GM19397 (cell line): ENCODE results near the gene ADORA1.

Experiments used
- ATAC-seq: cut with Tn5 transposase; IDR thresholded peaks from one replicate; pipeline ENCODE4 v1.9.1; 2021; ENCODE audit warnings: mild to moderate bottlenecking, moderate library complexity; ENCODE audit not compliant: unreplicated experiment

ADORA1 gene

DNA sequence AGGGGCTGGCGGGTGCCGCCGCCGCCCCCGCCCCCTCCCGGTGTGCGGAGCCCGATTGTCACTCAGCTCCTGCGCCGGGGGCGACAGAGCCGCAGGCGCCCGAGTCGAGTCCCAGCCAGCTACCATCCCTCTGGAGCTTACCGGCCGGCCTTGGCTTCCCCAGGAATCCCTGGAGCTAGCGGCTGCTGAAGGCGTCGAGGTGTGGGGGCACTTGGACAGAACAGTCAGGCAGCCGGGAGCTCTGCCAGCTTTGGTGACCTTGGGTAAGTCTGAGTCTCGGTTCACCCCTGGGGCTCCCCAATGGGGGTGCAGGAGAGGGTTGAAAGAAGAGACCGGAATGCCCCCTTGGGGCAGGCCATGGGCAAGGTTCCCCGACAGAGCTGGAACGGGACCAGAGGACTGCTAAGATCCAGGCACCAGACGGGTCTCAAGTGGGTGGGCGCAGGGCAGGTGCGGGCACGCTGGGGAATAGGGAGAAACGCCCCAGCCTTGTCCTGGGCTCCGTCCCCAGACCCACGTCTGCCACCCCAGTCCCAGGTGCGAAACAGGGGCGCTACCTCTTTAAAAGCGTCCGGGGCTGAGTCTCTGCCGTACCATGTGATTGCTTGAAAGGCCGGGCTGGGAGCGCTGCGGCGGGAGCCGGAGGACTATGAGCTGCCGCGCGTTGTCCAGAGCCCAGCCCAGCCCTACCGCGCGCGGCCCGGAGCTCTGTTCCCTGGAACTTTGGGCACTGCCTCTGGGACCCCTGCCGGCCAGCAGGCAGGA is at the start of gene ADORA1:
Gene ADORA1 (plus strand): TSS at position 61 of the 765 bp plus-strand sequence. CDS start 1,116 bp downstream, outside the sequence.
- no peak for ATAC-seq

DNA sequence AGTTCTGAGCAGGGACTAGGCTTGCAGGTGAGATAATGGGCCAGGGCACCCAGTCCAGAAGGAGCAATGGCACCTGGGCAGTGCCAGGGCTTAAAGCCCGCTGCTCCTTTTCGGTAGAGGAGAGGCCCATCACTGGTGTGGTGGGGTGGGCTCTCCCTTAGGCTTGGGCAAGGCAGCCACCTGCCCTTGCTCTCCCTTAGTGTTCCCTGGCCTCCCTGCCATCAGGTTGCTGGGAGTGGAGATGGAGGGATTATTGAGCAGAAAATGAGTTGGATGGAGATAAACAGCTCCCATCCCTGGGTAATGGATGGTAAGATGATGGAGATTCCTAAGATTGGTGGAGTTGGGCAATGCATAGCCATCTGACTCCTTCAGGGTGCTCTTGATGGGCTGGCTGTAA is 49.6 kb upstream of the ADORA1 start:
- no peak for ATAC-seq

DNA sequence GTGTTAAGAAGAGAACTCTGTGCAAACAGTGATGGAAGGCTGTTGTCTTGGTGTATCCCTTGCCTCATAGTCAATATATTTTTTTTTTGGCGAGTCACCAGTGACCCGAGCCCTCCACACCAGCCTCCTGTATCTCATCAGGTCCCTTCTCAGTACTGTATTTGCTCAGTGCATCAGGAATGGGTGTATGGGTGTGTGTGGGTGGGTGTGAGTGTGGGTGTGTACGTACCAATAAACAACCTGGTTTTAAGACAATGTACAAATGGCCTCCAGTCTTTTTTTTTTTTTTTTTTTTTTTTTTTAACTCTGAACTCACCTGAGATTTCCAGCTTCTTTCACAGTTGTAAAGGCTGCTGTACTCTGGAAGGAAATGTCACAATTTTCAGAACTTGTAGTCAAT is 49.0 kb upstream of the ADORA1 start:
- ATAC-seq = no peak

DNA sequence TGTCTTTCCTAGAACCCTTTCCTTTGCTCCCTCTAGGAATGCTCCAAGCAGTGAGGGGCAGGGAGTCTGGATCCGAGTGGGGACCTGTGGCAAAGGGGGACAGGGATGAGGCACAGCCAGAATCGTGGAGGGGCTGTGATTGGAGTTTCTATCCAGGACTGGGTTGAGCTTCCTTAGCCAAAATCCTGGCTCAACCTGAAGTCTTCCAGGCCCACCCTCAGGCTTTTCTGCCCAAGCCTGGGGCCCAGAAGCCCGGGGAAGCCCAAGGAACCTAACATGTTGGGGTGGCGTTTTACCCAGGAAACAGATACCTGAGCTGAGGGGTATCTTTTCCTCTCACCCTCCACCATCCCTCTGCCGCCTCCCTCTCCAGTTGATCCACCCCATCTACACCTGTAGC is 47.1 kb upstream of the ADORA1 start:
- ATAC-seq = no peak

DNA sequence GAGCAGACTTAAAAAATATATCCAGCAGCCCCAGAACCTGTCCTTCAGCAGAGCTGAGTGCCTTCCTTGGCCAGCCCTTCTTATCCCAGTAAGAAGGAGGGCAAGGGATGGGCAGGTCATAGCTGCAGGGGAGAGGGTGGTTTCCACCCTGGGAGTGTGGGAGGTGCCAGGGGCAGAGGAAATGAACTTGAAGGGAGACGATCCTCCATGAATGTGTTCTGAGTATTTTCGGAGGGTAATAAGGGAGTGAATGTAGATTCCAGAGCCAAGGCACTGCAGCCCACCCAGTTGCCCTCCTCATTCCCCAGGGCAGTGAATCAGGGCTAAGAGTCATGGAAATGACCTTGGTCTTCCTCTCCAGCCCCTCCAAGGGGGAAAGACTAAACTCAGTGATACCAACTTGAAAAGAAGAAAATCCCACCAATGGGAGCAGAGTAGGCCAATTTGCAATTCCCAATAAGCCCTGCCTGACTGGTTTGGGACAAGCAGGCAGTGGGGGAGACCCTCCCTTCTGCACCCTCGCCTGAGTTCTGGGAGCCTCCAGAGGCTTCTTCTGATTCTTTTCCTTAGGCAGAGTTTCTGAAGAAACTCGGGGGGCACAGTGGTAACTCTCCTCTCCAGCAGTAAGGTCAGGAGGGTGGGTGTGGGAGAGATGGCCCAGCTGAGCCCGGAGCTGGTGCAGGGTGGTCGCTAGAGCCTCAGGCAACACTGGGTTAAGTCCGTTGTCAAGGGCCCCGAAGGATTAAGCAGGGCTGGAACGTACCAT is 45.9 kb upstream of the ADORA1 start:
- no peak for ATAC-seq

DNA sequence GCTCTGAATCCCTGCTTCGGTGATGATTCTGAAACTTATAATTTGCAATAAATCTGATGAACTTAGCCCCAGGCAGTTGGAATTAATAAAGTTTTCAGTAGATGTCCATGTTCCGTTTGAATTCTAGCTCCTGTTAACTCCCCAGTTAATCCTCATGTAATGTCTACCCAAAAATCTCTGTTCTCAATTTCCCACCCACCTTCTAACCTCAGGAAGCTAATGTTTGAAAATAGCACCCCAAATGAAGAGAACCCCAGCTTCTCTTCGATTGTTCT is 45.4 kb upstream of the ADORA1 start:
- ATAC-seq = no peak

DNA sequence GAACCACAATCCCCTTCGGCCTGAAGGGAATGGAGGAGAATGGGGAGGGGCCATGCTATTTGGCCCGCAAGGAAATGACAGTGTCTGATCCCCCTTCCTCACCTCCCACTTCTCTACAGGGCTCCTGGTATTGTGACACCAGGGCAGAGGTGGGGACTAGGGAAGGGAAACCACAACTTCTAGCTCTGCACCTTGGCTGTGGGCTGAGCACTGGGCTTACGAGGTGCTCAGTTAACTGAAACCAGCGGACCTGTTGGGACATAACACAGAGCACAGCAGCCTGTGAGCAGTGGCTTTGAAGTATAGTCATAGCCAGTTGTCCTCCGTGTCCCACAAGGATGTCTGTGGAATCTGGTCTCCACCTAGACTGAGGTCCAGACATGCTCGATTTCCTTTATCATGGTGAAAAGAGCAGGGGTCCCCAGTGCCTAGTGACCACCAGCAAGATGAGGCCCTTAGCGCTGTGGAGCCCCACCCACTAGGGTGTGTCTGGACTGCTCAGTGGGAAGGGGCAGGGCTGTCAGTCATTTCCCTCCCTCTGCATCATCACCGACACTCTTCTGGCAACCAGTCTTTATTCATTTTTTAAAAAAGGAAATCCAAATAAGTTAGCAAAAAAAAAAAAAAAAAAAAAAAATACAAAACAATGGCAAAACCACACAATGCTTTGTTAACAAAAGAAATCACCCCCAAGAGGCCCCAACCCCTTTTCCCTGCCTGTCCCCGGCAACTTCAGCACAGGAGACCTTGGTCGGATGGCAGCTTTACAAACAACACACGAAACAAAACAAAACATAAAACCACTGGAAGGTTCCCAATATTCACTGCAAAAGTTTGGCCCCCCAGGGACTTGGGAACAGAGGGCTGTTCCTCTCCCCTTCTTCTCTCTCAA is 44.7 kb upstream of the ADORA1 start:
- ATAC-seq = no peak

DNA sequence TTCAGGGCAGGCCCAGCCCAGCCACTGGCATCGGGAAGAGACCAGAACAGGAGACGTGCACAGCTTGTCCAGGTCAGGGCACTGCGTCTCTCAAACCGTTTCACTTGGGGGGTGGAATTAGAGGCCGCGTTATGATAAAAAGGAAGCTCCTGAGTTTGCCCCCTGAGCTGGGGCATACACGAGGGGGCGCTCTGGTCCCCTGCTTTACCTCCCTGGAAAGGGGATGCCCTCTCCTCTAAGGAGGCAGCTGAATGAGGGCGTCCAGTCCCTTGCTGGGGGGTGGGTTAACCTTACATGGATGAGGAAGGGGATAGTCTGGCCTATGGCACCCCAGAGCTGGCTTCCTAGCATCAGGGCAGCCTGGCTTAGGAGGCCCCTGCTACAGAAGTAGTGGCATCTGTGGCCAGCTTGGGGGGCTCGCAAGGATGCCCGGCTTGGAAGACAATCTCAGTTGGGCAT is 44.0 kb upstream of the ADORA1 start:
- ATAC-seq = no peak

DNA sequence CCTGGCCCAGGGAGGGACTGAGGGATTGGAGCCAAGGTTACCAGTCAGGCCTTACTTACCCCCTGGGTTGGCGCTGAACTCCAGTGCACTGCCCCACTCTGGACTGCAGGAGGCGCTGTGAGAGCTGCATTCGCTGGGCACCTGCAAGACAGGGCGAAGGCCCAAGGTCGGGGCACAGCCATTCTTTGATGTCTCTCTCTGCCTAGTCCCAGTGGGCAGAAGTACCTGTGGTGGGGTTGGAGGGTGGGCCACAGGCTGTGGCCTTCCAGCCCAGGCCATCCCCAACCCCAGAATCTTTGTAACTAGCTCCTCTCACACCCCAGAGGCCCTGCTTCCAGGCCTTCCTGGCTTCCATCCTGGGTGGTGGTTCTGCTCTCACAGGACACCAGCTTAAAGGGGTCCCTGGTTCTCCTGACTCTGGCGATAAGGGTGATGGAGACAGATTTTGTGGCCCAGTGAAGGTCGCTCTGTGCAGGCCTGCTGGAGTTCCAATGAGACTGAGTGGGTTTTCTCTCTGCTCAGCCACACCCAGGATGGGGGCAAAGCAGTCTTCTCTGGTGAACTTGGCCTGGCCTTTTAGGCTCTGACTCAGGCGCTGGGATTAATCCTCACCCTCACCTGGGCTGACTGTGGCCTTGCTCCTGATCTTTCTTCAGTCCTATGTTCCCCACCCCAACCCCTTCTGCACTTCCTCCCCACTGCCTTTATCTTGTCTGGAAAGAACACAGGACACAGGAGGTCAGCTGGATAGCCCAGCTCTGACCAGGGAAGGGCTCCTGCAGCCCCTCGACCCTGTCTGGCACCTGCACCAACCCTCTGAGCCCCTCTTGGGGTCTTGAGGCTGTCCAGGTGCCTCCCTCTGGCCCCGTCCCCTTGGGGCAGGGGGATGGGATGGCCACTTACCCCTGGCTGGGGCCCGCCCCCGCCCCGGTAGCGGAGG is 42.7 kb upstream of the ADORA1 start:
- ATAC-seq = no peak

DNA sequence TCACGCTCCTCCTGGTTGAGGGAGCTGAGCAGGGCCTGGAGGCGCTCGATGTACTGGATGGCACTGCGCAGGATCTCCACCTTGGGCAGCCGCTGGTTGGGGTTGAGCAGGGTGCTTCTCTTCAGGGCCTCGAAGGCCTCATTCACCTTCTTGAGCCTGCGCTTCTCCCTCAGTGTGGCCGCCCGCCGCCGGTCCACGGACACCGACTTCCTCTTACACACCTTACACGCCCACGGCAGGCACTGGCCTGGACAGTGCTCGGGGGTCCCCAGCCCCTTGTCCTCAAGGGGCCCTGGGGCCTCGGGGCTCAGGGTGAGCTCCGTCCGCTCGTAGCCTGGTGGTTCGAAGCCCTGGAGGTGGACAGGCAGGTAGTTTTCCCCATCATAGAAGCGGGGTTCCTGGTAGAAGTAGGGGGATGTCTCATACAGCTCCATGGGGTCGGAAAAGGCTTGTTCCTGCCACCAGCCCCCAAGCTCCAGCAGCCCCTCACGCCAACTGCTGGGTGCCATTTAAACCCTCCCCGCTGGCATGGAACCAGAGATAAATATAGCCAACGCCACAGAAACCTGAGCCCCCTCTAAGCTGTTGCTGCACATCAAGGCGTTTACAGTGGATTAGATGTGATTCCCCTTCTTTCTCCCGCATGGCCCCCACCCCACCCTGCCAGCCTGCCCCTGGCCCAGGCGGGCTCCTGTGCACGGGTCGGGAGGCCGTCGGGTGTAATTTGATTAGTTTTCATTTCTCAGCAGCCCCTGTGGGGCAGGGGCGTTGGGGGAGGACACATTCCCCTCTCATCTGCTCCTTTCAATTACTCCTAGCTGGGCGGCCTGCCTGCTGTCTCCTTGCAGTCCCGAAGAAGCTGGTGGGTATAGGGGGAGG is 41.8 kb upstream of the ADORA1 start, which contains the start of gene MYOG:
Gene MYOG (minus strand): TSS at position 485 of the 879 bp plus-strand sequence. CDS start 51 bp downstream, at position 434.
- no peak for ATAC-seq

DNA sequence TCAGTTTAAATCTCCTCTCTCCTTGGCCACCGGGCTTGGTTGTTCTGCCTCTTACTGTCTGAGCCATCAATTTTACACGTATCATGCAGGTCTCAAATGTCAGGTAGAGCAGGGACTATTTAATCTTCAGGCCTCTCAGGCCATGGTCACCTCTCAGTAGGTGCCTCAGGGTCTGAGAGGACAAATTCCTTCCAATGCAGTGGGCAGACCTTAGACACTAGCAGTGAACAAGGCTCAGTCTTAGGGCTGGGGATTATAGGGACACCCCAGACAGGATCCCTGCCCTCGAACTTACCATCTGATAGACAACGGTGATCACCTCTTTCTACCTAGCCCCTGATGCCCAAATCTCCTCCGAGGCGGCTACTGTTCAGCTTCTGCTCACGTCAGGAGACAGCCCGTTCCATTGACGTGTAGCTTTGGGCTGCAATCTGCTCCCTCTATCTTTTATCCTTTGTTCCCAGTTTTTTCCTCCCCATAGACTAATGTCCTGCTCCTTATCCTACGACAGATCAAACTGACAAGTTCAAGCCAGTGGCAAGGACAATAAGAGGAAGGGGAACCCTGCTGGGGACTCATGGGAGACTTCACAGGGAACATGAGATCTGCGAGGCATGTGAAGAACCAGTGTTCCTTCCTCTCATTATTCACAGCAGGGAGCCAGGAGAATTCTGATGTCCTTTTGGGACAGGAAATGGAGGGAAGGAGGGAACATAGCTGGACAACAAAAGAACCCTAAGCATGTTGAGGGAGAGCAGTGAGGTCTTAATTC is 40.3 kb upstream of the ADORA1 start:
- no peak for ATAC-seq

DNA sequence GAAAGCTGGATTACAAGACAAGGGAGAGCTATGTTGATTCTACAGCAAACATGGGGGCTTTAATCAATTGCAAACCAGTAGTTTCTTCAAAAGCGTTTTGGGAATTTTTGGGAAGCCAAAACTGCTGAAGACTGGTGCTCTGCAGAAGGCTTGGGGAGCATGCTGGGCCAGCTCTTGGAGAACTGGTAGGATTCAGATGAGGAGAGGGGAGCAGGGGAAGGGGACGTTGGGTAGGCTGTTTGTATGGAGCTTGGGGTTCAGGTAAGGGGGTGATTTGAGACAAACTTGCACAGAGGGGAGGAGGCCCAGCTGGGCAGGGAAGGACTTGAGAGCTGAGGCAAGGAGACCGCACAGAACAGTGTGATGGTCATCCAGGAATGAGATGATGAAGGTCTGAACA is 39.1 kb upstream of the ADORA1 start:
- no peak for ATAC-seq

DNA sequence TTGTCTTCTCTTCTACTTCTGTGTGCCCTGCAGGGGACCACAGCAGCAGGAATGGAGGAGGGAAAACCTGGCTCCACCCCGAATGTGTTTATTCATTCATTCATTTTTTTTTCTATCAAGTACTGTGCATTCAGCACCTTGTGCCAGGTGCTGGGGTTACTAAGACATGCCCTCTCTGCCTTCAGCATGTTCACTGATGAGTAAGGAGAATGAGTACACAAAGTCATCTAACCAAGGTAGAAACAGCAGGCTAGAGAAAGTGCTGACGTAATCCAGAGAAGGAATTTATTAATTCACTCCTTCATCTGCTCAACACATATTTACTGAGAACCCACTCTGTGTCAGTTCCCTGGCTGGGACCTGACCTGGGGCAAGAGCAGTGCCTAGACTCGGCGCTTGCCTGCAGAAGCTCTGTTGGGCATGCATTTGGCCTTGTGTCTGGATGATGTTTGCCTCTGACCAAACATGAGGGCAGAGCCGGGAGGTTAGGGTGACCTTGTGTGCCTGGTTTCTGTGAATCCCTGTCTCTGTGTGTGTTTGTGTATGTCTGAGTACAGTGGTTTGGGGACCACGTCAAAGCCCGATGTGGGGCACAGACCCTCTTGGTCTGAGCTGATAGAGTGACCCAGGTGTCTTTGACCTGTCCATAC is 38.4 kb upstream of the ADORA1 start:
- ATAC-seq = no peak

DNA sequence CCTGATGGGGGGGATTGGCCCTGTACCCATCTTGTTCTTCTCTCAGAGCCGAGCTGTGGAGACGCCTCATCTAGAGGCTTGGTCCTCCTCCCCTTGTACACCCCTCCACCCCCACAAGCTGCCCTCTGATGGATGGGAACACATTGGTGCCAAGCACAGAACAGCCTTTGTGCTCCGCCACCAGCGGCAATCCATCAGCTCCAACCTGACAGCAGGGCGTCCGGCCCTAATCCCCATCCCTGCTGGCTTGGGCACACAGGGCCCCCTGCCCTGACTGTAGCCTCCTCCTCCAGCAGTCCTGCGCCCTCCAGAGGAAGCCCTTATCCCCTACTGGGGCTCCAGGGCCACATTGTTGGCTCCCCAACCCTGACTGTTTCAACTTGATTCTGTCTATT is 37.9 kb upstream of the ADORA1 start:
- ATAC-seq = no peak

DNA sequence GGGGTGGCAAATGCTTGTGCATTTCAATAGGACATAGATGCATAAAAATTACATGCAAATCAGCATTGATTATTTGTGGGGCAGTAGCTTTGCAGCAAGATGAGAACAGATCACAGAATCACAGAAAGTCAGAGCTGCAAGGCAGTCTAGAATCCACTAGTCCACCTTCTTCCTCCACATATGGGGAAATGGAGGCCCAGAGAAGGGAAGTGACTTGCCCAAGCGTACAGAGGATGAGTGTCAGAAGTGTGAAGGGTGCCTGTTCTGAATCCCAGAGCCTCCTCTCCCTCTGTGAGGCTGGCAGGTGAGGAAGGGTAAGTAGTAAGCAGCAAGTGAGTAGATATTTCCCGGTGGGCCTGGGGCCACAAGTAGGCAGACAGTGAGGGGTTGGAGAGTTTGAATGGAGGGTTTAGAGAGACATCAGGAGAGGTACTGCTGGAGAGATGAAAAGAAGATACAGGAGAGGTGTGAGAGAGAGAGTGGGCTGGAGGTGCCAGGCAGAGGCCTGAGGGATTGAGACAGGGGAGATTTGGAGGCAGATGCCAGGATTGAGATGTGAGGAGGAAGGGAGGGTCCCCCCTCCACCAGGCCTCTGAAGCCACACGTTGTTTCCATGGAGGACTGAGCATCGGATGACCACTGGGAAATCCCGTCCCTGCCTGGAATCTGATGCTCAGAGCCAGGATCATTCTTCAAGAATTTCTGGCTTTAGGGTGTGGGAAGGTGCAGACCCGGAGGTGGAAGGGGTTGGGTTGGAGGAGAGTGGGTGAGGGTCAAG is 36.9 kb upstream of the ADORA1 start:
- no peak for ATAC-seq

DNA sequence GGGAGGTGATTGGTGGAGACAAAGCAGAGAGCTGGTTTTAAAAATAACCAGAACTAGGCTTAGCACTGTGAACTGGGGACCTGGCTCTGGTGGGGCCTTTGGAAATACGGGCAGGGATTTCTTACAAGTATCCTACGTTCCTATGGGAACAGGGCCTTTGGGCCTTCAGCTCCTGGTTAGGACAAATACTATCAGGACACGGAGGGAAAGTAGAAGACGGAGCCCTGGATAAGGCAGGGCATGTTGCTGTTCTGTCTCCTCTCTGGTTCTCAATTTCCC is 36.4 kb upstream of the ADORA1 start:
- ATAC-seq = no peak

DNA sequence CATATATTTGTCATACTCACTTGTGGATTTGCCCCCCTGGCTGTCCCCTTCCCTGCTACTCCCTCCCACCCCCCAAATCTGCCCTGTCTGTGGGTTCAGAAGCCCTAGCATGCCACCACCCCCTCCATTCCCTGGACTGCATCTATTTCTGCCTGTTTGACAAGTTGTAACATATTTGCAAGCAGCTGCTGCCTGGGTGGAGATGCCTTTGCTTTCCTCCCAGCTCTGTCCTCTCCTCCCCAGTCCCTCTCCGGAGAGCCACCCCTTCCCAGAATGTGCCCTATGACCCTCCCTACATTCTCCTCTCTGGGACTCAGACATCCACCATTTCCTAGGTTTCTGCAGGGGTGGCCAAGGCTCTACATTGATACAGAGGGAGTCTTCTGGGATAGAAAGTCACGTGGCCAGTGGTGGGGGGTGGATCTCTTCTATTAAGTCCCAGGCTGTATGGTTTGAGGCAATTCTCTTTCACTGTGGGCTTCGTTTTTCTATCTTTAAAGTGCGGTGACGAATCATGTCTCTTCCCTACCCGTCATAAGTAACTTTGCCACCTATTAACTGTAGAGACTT is 35.7 kb upstream of the ADORA1 start:
- no peak for ATAC-seq
